Mesenchymal stem cell (in vitro differentiated cells and primary cell): Measurements from ENCODE around the gene IFT88.
A peak's percentile ranks its signal among the peaks of the same experiment; 100 is the strongest.

ENCODE experiments used
- DNase-seq: peaks from one replicate; pipeline ENCODE4 v3.0.0-alpha.2; 2013
- H2AFZ ChIP-seq: one replicate; pipeline ENCODE4 v1.6.1; 2013; ENCODE audit warnings: low read depth, mild to moderate bottlenecking, control low read depth, inconsistent platforms, low read length, moderate library complexity
- H2AK5ac ChIP-seq: 2 replicates; pipeline ENCODE4 v1.6.1; 2013; ENCODE audit warnings: low read length, moderate library complexity, mild to moderate bottlenecking, inconsistent platforms; ENCODE audit not compliant: severe bottlenecking
- H2BK120ac ChIP-seq: one replicate; pipeline ENCODE4 v1.6.1; 2013; ENCODE audit warnings: low read depth, mild to moderate bottlenecking, inconsistent platforms, low read length, moderate library complexity
- H2BK12ac ChIP-seq, 2 experiments: one replicate each; pipeline ENCODE4 v1.6.1; 2013; ENCODE audit warnings: inconsistent platforms in 2 of 2, low read length in 2 of 2, mild to moderate bottlenecking in 2 of 2, moderate library complexity in 2 of 2, control low read depth in 1 of 2
- H2BK15ac ChIP-seq: one replicate; pipeline ENCODE4 v1.6.1; 2013; ENCODE audit warnings: mild to moderate bottlenecking, low read depth, inconsistent platforms; ENCODE audit not compliant: poor library complexity, severe bottlenecking
- H2BK5ac ChIP-seq: 2 replicates; pipeline ENCODE4 v1.6.1; 2013; ENCODE audit warnings: low read depth, mild to moderate bottlenecking, low read length, control low read depth, inconsistent platforms; ENCODE audit not compliant: poor library complexity, severe bottlenecking
- H3K14ac ChIP-seq, 2 experiments: one replicate each; pipeline ENCODE4 v1.6.1; 2013; ENCODE audit warnings: inconsistent platforms in 2 of 2, low read length in 2 of 2, control low read depth in 1 of 2, mild to moderate bottlenecking in 1 of 2, moderate library complexity in 1 of 2
- H3K18ac ChIP-seq, 2 experiments: one replicate each; pipeline ENCODE4 v1.6.1; 2013; ENCODE audit warnings: inconsistent platforms in 2 of 2, low read length in 2 of 2, control low read depth in 1 of 2, low read depth in 1 of 2, mild to moderate bottlenecking in 1 of 2
- H3K23ac ChIP-seq, 2 experiments: one replicate each; pipeline ENCODE4 v1.6.1; 2013; ENCODE audit warnings: inconsistent platforms in 2 of 2, low read length in 2 of 2, mild to moderate bottlenecking in 2 of 2, moderate library complexity in 2 of 2, control low read depth in 1 of 2
- H3K27ac ChIP-seq: 2 replicates; pipeline ENCODE4 v1.5.1; 2013; ENCODE audit warnings: mild to moderate bottlenecking, moderate library complexity, low read length, control low read depth, inconsistent platforms; ENCODE audit not compliant: poor library complexity, severe bottlenecking
- H3K27me3 ChIP-seq, 2 experiments: 2 replicates each; pipeline versions ENCODE4 v1.6.1 to v1.7.0; 2013; ENCODE audit warnings: low read length in 2 of 2, mild to moderate bottlenecking in 2 of 2, moderate library complexity in 2 of 2, control low read depth in 1 of 2, inconsistent platforms in 1 of 2; ENCODE audit not compliant: control insufficient read depth in 1 of 2, insufficient read depth in 1 of 2
- H3K36me3 ChIP-seq, 2 experiments: 2 replicates each; pipeline versions ENCODE4 v1.6.1 to v1.7.0; 2013; ENCODE audit warnings: low read length in 2 of 2, control low read depth in 1 of 2, inconsistent platforms in 1 of 2, low read depth in 1 of 2, mild to moderate bottlenecking in 1 of 2; ENCODE audit not compliant: insufficient read depth in 2 of 2, control insufficient read depth in 1 of 2
- H3K4ac ChIP-seq, 2 experiments: one replicate each; pipeline ENCODE4 v1.6.1; 2013; ENCODE audit warnings: inconsistent platforms in 2 of 2, low read length in 2 of 2, mild to moderate bottlenecking in 2 of 2, moderate library complexity in 2 of 2, control low read depth in 1 of 2, low read depth in 1 of 2
- H3K4me1 ChIP-seq: 2 replicates; pipeline ENCODE4 v1.6.1; 2013; ENCODE audit warnings: low read depth, low read length, control low read depth; ENCODE audit not compliant: control insufficient read depth, insufficient read depth
- H3K4me2 ChIP-seq: 2 replicates; pipeline ENCODE4 v1.6.1; 2013; ENCODE audit warnings: low read length, mild to moderate bottlenecking, inconsistent platforms; ENCODE audit not compliant: poor library complexity, severe bottlenecking
- H3K4me3 ChIP-seq, 2 experiments: 2 replicates each; pipeline versions ENCODE4 v1.5.1 to v1.7.0; 2013; ENCODE audit warnings: low read length in 2 of 2, mild to moderate bottlenecking in 2 of 2, control low read depth in 1 of 2, low read depth in 1 of 2; ENCODE audit not compliant: insufficient read depth in 1 of 2
- H3K79me1 ChIP-seq: replicated peaks from 2 replicates; pipeline ENCODE4 v1.6.1; 2013; ENCODE audit warnings: mild to moderate bottlenecking, control low read depth, low read length, inconsistent platforms; ENCODE audit not compliant: poor library complexity, severe bottlenecking
- H3K9ac ChIP-seq: 2 replicates; pipeline ENCODE4 v1.7.0; 2013; ENCODE audit warnings: mild to moderate bottlenecking, low read length, moderate library complexity
- H3K9me3 ChIP-seq: 2 replicates; pipeline ENCODE4 v1.7.0; 2013; ENCODE audit warnings: mild to moderate bottlenecking, low read length; ENCODE audit not compliant: control insufficient read depth
- H4K8ac ChIP-seq: one replicate; pipeline ENCODE4 v1.6.1; 2013; ENCODE audit warnings: inconsistent platforms, mild to moderate bottlenecking, low read length, moderate library complexity
- H4K91ac ChIP-seq: one replicate; pipeline ENCODE4 v1.6.1; 2013; ENCODE audit warnings: mild to moderate bottlenecking, low read length, inconsistent platforms
- WGBS: methylation state at CpG from one replicate; pipeline ENCODE4 v1.1.7; 2013; ENCODE audit warnings: mixed read lengths; 5-methylcytosine and 5-hydroxymethylcytosine counted together

IFT88 gene

GRCh38 chr13:20717581-20718542 lies 150.9 kb downstream of the IFT88 start:
- Histone ChIP-seq H3K79me1 (no peaks in the 10 kb centered on the region), H3K18ac (no peak overlapping the region), H3K4me3 (no peak overlapping the region), H3K27ac (no peak overlapping the region), H3K14ac (peak overlapping the region in 1 of 2 experiments; percentile 30), H3K36me3 (no peaks in the 10 kb centered on the region), H3K27me3 (peaks cover 12 to 18% of the 10 kb centered on the region in 2 experiments), H4K91ac (no peak overlapping the region), H3K9ac (no peak overlapping the region), H2AFZ (no peak overlapping the region), H3K4me1 (peaks cover 15% of the 10 kb centered on the region), H4K8ac (no peak overlapping the region), H3K4me2 (no peak overlapping the region), H3K4ac (no peak overlapping the region), H3K23ac (no peak overlapping the region), H3K9me3 (no peaks in the 10 kb centered on the region), H2BK15ac (no peak overlapping the region), H2AK5ac (no peak overlapping the region), H2BK12ac (no peak overlapping the region), H2BK120ac (no peak overlapping the region), H2BK5ac (no peak overlapping the region)
- WGBS, result 94% methylated on average over 44 of the region's 44 CpGs
- DNase-seq, result no peak

GRCh38 chr13:20718958-20719566 lies 152.1 kb downstream of the IFT88 start:
- 94% methylated on average over 12 of the region's 12 CpGs for WGBS
- H2BK12ac ChIP-seq, result no peak overlapping the region
- no peak overlapping the region for H3K23ac ChIP-seq
- H3K9me3 ChIP-seq, result no peaks in the 10 kb centered on the region
- H3K4me3 ChIP-seq, result no peak overlapping the region
- no peak overlapping the region for H2BK120ac ChIP-seq
- H3K4me1 ChIP-seq, result peaks cover 13% of the 10 kb centered on the region
- peak overlapping the region; percentile 21 for H2AFZ ChIP-seq
- no peak for DNase-seq
- no peak overlapping the region for H3K4me2 ChIP-seq
- H3K27ac ChIP-seq, result no peak overlapping the region
- H3K79me1 ChIP-seq, result no peaks in the 10 kb centered on the region
- no peak overlapping the region for H2BK5ac ChIP-seq
- peaks cover 12 to 18% of the 10 kb centered on the region in 2 experiments for H3K27me3 ChIP-seq
- H3K9ac ChIP-seq, result no peak overlapping the region
- H3K14ac ChIP-seq, result peak overlapping the region in 1 of 2 experiments; percentile 71
- H4K8ac ChIP-seq, result no peak overlapping the region
- no peak overlapping the region for H4K91ac ChIP-seq
- H3K36me3 ChIP-seq, result no peaks in the 10 kb centered on the region
- no peak overlapping the region for H3K4ac ChIP-seq
- no peak overlapping the region for H3K18ac ChIP-seq
- H2AK5ac ChIP-seq, result no peak overlapping the region
- H2BK15ac ChIP-seq, result no peak overlapping the region

GRCh38 chr13:20719783-20720182 lies 152.8 kb downstream of the IFT88 start:
- H3K4me2 ChIP-seq, result no peak overlapping the region
- H3K9ac ChIP-seq, result no peak overlapping the region
- H3K4me1 ChIP-seq, result peaks cover 13% of the 10 kb centered on the region
- H3K4me3 ChIP-seq, result no peak overlapping the region
- no peak overlapping the region for H2BK120ac ChIP-seq
- no peak overlapping the region for H3K27ac ChIP-seq
- no peak overlapping the region for H2BK5ac ChIP-seq
- no peaks in the 10 kb centered on the region for H3K36me3 ChIP-seq
- no peak overlapping the region for H4K8ac ChIP-seq
- H3K79me1 ChIP-seq, result no peaks in the 10 kb centered on the region
- H4K91ac ChIP-seq, result no peak overlapping the region
- no peak overlapping the region for H3K23ac ChIP-seq
- no peak overlapping the region for H3K18ac ChIP-seq
- no peak overlapping the region for H3K4ac ChIP-seq
- H2AFZ ChIP-seq, result no peak overlapping the region
- H3K14ac ChIP-seq, result no peak overlapping the region
- H2BK12ac ChIP-seq, result no peak overlapping the region
- H3K27me3 ChIP-seq, result peaks cover 7 to 18% of the 10 kb centered on the region in 2 experiments
- no peak overlapping the region for H2AK5ac ChIP-seq
- WGBS, result 93% methylated on average over 13 of the region's 13 CpGs
- DNase-seq, result no peak
- H2BK15ac ChIP-seq, result no peak overlapping the region
- no peaks in the 10 kb centered on the region for H3K9me3 ChIP-seq

GRCh38 chr13:20720499-20720898 lies 153.5 kb downstream of the IFT88 start:
- Histone ChIP-seq H3K36me3 (no peaks in the 10 kb centered on the region), H3K14ac (no peak overlapping the region), H3K9ac (no peak overlapping the region), H3K27me3 (peaks cover 7 to 18% of the 10 kb centered on the region in 2 experiments), H3K4me2 (no peak overlapping the region), H3K4me1 (peaks cover 13% of the 10 kb centered on the region), H3K4me3 (no peak overlapping the region), H2AFZ (no peak overlapping the region), H2BK15ac (no peak overlapping the region), H4K8ac (no peak overlapping the region), H3K27ac (no peak overlapping the region), H2BK5ac (no peak overlapping the region), H3K18ac (no peak overlapping the region), H3K23ac (no peak overlapping the region), H2BK12ac (no peak overlapping the region), H4K91ac (no peak overlapping the region), H2BK120ac (no peak overlapping the region), H2AK5ac (no peak overlapping the region), H3K9me3 (no peaks in the 10 kb centered on the region), H3K79me1 (no peaks in the 10 kb centered on the region), H3K4ac (no peak overlapping the region)
- WGBS, result 96% methylated on average over 10 of the region's 11 CpGs
- DNase-seq, result no peak
